Gastroesophageal sphincter (tissue), 4 donors: ENCODE data around the gene COL28A1. TPM values are rescaled to one million over a fixed set of nuclear protein-coding genes. Genes with fewer than 3 reads are reported as not detected.

Source experiments
- ATAC-seq: fragments of 150-250 bp; one replicate; pipeline ENCODE4 v1.9.1; 2016; ENCODE audit warnings: mild to moderate bottlenecking, moderate library complexity
- H3K27ac ChIP-seq, 4 donors: fragments of 200-600 bp; sonication (generic) in 3 of 4; 1 replicate in 3 of 4; 2 replicates in 1 of 4; pipeline ENCODE4 v1.5.1; 2016 to 2019
- H3K27me3 ChIP-seq: fragments of 200-600 bp; sonication (generic); one replicate; pipeline ENCODE4 v1.5.1; 2019
- H3K36me3 ChIP-seq, 2 donors: fragments of 200-600 bp; sonication (generic); one replicate each; pipeline ENCODE4 v1.5.1; 2019; ENCODE audit warnings: control low read depth in 1 of 2
- H3K4me1 ChIP-seq, 3 donors: fragments of 200-600 bp; sonication (generic); 1 replicate in 2 of 3; 2 replicates in 1 of 3; pipeline ENCODE4 v1.5.1; 2016 to 2019; ENCODE audit warnings: control low read depth in 2 of 3
- H3K4me3 ChIP-seq, 2 donors: fragments of 200-600 bp; sonication (generic); one replicate each; pipeline ENCODE4 v1.5.1; 2019; ENCODE audit warnings: mild to moderate bottlenecking in 1 of 2, moderate library complexity in 1 of 2
- H3K9me3 ChIP-seq, 3 donors: fragments of 200-600 bp; sonication (generic); one replicate each; pipeline ENCODE4 v1.5.1; 2017 to 2019; ENCODE audit warnings: control low read depth in 2 of 3
- CTCF ChIP-seq, 4 experiments: fragments of 200-600 bp in 2 of 4; fragments of 450-650 bp in 2 of 4; sonication (generic) in 1 of 4; IDR thresholded peaks; one replicate each; pipeline ENCODE4 v1.5.1; 2017 to 2019; ENCODE audit warnings: antibody characterized with exemption in 4 of 4, mild to moderate bottlenecking in 2 of 4, moderate library complexity in 2 of 4
- EP300 ChIP-seq: sonication (generic); formaldehyde crosslinking; IDR thresholded peaks from one replicate; pipeline ENCODE4 v1.6.1; 2017; ENCODE audit warnings: antibody characterized with exemption, mild to moderate bottlenecking
- POLR2A ChIP-seq, 2 donors: fragments of 450-650 bp; IDR thresholded peaks; one replicate each; pipeline ENCODE4 v1.6.1; 2017; ENCODE audit warnings: antibody characterized with exemption in 2 of 2, mild to moderate bottlenecking in 2 of 2, moderate library complexity in 1 of 2
- POLR2AphosphoS5 ChIP-seq: sonication (generic); formaldehyde crosslinking; IDR thresholded peaks from one replicate; pipeline ENCODE4 v1.6.1; 2017; ENCODE audit warnings: antibody characterized with exemption
- WGBS, 2 donors: methylation state at CpG; one replicate each; pipeline ENCODE4 v1.1.5; 2018; ENCODE audit warnings: low coverage in 1 of 2; 5-methylcytosine and 5-hydroxymethylcytosine counted together
- total RNA-seq, 4 donors: library from RNA; depleted of rRNA; stranded (reverse); fragments of >200 nt; gene quantifications; one replicate each; pipeline ENCODE4 v1.1.0, GENCODE V29; 2016

Gene COL28A1
- total RNA-seq, 4 donors from 2014 or later = 12.5 to 21.3 (median 18.7) TPM

DNA sequence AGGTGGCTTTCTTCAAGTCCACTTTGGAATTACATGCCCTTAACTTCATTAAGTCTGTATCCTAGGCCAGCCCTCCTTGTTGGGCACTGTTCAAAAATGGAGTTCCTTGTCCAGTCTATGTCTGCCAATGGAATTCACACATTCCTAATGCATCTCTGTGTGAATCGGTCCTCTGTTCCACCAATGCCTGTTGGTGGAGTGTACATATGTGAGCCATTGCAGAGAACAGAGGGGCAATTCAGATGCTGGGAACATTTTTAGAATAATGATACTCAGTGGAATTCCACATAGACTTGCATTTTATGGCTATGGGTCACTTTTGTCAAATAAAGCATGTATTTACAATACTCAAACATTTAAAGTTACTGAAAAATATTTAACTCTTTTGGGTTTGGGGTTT lies 108.3 kb downstream of the COL28A1 start:
- Histone ChIP-seq H3K4me3 (no peak overlapping the region), H3K27me3 (no peaks in the 10 kb centered on the region), H3K27ac (no peak overlapping the region), H3K4me1 (peaks cover 0 to 7% (median 0%) of the 10 kb centered on the region in 3 donors), H3K36me3 (no peaks in the 10 kb centered on the region), H3K9me3 (no peaks in the 10 kb centered on the region)
- no peak for ATAC-seq
- WGBS, 2 donors = 100% methylated on average over 1 of the region's 1 CpG; no CpG with 5 or more reads in 1 of the 2 donors
- no peak for TF ChIP-seq POLR2A (IDR thresholded peaks at IDR 0.05)

DNA sequence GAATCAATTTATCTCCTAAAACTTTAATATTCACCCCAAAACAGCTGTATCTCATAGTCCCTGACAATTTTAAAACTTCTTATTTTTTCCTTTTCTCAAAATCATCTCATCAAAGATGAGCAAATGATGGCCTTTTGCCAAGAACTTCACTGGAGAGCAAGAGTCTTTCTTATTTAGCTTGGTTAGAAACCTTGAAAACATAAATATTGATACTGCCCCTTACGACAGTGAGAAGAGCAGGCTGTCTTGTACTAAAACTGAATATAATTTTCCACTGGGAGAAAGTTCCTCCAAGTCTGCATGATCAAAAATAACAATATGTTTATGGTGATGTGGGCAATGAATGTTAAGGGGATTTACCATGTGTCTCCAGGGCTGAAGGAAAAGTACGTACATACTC lies 109.0 kb downstream of the COL28A1 start:
- no peaks in the 10 kb centered on the region for H3K9me3 ChIP-seq
- TF ChIP-seq CTCF (IDR thresholded peaks at IDR 0.05) (no peak), POLR2AphosphoS5 (no peak), POLR2A (IDR thresholded peaks at IDR 0.05) (no peak), EP300 (no peak)
- no peak overlapping the region for H3K27ac ChIP-seq
- no peaks in the 10 kb centered on the region for H3K27me3 ChIP-seq
- no peaks in the 10 kb centered on the region for H3K36me3 ChIP-seq
- no peak for ATAC-seq
- 44 to 48% methylated on average over 2 of the region's 2 CpGs for WGBS, 2 donors
- peaks cover 0 to 7% (median 0%) of the 10 kb centered on the region in 3 donors for H3K4me1 ChIP-seq
- no peak overlapping the region for H3K4me3 ChIP-seq

DNA sequence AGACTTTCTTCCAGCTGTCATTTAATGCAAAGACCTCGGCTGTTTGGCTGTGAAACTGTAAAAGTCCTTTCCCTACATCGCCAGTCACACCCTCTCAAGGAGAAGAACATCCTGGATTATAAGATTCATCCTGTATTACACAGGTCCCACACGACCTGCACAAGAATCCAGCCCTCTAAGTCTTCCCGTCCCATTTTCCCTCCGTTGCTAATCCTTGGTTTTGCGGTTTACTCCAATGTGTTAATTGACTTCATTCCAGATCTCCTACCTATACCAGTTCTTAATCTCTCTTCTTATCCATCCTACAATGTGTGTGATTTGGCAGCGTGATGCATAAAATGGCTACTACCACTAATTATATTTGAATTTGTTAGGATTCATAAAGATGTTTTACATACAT lies 110.4 kb downstream of the COL28A1 start:
- no peak for ATAC-seq

DNA sequence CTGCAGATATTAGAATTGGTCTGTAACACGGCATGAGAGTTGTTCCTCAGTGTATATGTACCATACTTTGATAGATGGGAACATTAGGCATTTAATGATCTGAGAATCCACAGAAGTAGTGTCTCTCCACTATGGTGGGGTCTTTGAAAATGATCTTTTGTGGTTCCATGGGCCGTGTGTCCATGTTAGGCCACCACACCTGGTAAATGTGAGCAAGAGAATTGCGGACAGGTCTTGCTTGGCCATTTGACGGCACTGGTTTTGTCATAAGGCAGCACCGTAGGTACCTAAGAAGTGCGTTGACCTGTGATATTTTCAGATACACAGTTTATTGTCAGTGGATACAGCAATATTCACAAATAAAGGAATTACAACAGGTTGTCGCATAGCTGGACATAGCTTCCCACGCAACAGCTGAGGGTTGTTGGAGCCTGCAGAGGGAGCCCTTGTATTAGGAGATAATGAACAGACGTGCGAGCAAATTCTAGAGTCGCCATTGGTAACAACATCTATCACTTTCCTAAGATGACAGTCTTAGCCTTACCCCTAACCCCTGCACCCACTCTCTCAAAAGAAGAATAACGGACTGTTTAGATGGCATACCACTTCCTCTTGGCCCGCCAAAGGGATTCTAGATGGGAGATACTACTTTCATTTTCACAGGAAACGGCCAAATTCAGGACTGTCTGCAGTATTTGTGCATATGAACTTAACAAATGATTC lies 111.4 kb downstream of the COL28A1 start:
- H3K27ac ChIP-seq = peak overlapping the region in 2 of 4 donors; percentile 8 to 57
- no peaks in the 10 kb centered on the region for H3K9me3 ChIP-seq
- peak overlapping the region; percentile 53 to 88 for H3K4me3 ChIP-seq
- TF ChIP-seq EP300 (no peak), POLR2AphosphoS5 (peak; percentile 5), CTCF (IDR thresholded peaks at IDR 0.05) (peak; percentile 20 to 76 (median 56))
- H3K4me1 ChIP-seq = peaks cover 0 to 7% (median 0%) of the 10 kb centered on the region in 3 donors
- H3K27me3 ChIP-seq = no peaks in the 10 kb centered on the region
- peak; percentile 67 for ATAC-seq
- H3K36me3 ChIP-seq = no peaks in the 10 kb centered on the region
- 31 to 43% methylated on average over 11 to 14 of the region's 14 CpGs for WGBS, 2 donors

More for the DNA sequence above, 110.4 kb downstream of the COL28A1 start:
- TF ChIP-seq CTCF (IDR thresholded peaks at IDR 0.05) = no peak
- no peak for TF ChIP-seq POLR2AphosphoS5
- TF ChIP-seq POLR2A (IDR thresholded peaks at IDR 0.05) = no peak
- TF ChIP-seq EP300 = no peak
- H3K4me3 ChIP-seq = no peak overlapping the region
- no peak overlapping the region for H3K27ac ChIP-seq
- no peaks in the 10 kb centered on the region for H3K27me3 ChIP-seq
- no peaks in the 10 kb centered on the region for H3K36me3 ChIP-seq
- 81 to 83% methylated on average over 7 of the region's 7 CpGs for WGBS, 2 donors
- H3K9me3 ChIP-seq = no peaks in the 10 kb centered on the region
- peaks cover 0 to 7% (median 0%) of the 10 kb centered on the region in 3 donors for H3K4me1 ChIP-seq

DNA sequence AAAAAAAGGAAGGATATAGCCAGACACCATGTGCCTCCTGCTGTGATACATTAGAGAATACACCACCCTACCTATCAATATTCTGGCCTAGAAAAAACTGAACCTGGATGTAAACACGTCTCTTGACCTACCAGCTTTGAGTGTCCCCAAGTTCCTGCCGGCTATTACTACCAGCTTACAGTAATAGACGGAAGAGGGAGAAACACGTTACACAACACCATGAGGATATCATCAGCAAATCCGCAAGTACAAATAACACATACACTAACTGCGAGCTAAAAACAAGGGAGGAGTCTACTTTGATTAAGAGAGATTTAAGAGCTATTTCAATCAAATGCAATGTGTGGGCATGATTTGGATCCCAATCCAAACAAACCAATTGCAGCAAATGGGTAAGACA lies 113.0 kb downstream of the COL28A1 start:
- ATAC-seq = no peak
- no peak for TF ChIP-seq POLR2AphosphoS5
- no peak for TF ChIP-seq POLR2A (IDR thresholded peaks at IDR 0.05)
- TF ChIP-seq EP300 = no peak
- TF ChIP-seq CTCF (IDR thresholded peaks at IDR 0.05) = no peak
- no peaks in the 10 kb centered on the region for H3K27me3 ChIP-seq
- 83 to 84% methylated on average over 6 of the region's 6 CpGs for WGBS, 2 donors
- no peaks in the 10 kb centered on the region for H3K9me3 ChIP-seq
- no peak overlapping the region for H3K27ac ChIP-seq
- H3K4me1 ChIP-seq = peaks cover 0 to 7% (median 0%) of the 10 kb centered on the region in 3 donors
- H3K36me3 ChIP-seq = no peaks in the 10 kb centered on the region
- no peak overlapping the region for H3K4me3 ChIP-seq
